Measurements from ENCODE around the gene DLAT.
"Not testable (repeated sequence)": the region's sequence is repeated elsewhere in the genome, so short reads cannot be mapped to it uniquely, and the experiment has no call there.

DLAT gene

DNA sequence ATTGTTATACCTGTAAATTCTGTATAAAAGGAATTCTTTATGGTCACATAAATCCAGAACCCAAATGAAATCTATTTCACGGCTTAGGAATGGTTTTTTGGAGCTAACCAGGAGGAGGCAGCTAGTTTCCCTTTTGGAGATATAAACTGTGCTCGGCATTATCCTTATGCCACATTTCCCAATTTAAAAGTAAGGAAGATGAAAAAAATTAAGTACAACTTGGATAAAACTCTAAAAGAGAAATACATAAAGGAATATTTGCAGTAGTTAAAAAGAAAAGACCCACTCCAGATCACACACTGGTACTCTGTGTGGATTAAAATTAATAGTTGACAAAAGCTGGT lies 17.7 kb downstream of the DLAT start:
- Histone ChIP-seq H3K4me1 (no peaks in the 10 kb centered on the region), H3K9ac (no peak overlapping the region), H3K36me3 (peaks cover 97% of the 10 kb centered on the region), H3K4me3 (no peak overlapping the region), H4K20me1 (no peaks in the 10 kb centered on the region; the same call in 1 of the 2 replicates), H3K27me3 (no peaks in the 10 kb centered on the region), H3K4me2 (no peak overlapping the region), H3K27ac (no peak overlapping the region), H3K9me3 (peaks cover 6% of the 10 kb centered on the region; the same call in 1 of the 2 replicates)
- no peak for TF ChIP-seq Cebpa-rat (IDR thresholded peaks at IDR 0.05)

DNA sequence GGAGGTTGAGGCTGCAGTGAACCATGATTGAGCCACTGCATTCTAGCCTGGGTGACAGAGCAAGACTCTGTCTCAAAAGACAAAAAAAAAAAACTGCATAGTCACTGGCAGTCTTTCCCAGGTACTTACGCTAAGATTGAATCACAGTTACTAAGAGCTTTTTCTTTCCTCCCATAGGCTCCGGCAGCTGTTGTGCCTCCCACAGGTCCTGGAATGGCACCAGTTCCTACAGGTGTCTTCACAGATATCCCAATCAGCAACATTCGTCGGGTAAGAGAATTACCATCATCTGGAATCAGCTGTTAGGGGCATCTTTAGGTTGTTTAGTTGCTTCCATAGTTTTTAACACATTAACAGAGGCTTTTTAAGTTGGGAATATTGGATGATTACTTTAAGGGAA lies 19.8 kb downstream of the DLAT start:
- Histone ChIP-seq H3K4me1 (no peaks in the 10 kb centered on the region), H3K27me3 (no peaks in the 10 kb centered on the region), H4K20me1 (no peaks in the 10 kb centered on the region; the same call in 1 of the 2 replicates), H3K36me3 (peaks cover 94% of the 10 kb centered on the region), H3K4me2 (no peak overlapping the region), H3K4me3 (no peak overlapping the region), H3K9ac (no peak overlapping the region), H3K27ac (no peak overlapping the region), H3K9me3 (peaks cover 6% of the 10 kb centered on the region; the same call in 1 of the 2 replicates)
- TF ChIP-seq Cebpa-rat (IDR thresholded peaks at IDR 0.05), result no peak

DNA sequence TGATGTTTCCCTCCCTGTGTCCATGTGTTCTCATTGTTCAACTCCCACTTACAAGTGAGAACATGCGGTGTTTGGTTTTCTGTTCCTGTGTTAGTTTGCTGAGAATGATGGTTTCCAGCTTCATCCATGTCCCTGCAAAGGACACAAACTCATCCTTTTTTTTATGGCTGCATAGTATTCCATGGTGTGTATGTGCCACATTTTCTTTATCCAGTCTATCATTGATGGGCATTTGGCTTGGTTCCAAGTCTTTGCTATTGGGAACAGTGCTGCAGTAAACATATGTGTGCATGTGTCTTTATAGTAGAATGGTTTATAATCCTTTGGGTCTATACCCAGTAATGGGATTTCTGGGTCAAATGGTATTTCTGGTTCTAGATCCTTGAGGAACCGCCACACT lies 21.4 kb downstream of the DLAT start:
- H3K27me3 ChIP-seq, H3K4me2 ChIP-seq, H3K9me3 ChIP-seq, H3K27ac ChIP-seq, H4K20me1 ChIP-seq, H3K4me1 ChIP-seq, H3K9ac ChIP-seq, H3K4me3 ChIP-seq: not testable (repeated sequence)
- H3K36me3 ChIP-seq, result peaks cover 94% of the 10 kb centered on the region

- H4K20me1 ChIP-seq, H3K4me2 ChIP-seq, H3K27ac ChIP-seq, H3K9me3 ChIP-seq, H3K27me3 ChIP-seq, H3K9ac ChIP-seq, H3K4me3 ChIP-seq, H3K4me1 ChIP-seq: not testable (repeated sequence)
- H3K36me3 ChIP-seq, result peaks cover 94% of the 10 kb centered on the region
Measured at GRCh38 chr11:112048256-112048655, 23.0 kb downstream of the DLAT start.

DNA sequence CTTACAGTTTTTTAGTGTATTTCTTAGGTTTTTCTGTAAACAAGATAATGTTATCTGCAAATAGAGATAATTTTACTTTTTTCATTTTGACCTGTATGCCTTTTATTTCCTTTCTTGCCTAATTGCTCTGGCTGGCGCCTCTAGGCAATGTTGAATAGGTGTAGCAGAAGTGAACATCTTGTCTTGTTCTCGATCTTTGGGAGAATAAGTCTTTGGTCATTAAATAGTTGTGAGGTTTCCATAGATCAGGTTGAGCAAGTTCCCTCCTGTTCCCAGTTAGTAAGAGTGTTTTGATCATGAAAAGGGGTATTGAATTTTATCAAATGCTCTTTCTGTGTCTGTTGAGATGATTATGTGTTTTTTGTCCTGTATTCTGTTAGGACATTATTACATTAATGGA lies 24.6 kb downstream of the DLAT start:
- H3K9me3 ChIP-seq, result peaks cover 6% of the 10 kb centered on the region; the same call in 1 of the 2 replicates
- H3K27me3 ChIP-seq, result no peaks in the 10 kb centered on the region
- H3K4me2 ChIP-seq, result no peak overlapping the region
- no peak for TF ChIP-seq Cebpa-rat (IDR thresholded peaks at IDR 0.05)
- H3K27ac ChIP-seq, result no peak overlapping the region
- no peak overlapping the region for H3K4me3 ChIP-seq
- H3K9ac ChIP-seq, result no peak overlapping the region
- H3K36me3 ChIP-seq, result peaks cover 94% of the 10 kb centered on the region
- no peaks in the 10 kb centered on the region; the same call in 1 of the 2 replicates for H3K4me1 ChIP-seq
- no peaks in the 10 kb centered on the region; the same call in 1 of the 2 replicates for H4K20me1 ChIP-seq

DNA sequence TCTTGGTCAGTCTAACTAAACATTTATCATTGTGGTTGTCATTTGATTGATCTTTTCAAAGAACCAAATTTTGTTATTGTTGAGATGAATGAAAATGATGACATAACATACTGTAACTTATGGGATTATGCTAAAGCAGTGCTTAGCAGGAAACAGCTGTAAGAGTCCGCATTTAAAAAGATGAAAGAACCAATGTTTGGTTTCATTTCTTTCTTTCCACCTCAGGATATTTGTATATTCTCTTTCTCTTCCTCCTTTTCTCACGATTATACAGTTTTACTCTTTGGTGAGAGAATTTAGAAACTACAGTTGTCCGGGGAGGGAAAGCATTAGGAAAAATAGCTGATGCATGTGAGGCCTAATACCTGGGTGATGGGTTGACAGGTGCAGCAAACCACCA lies 25.5 kb downstream of the DLAT start:
- H3K36me3 ChIP-seq, result peaks cover 94% of the 10 kb centered on the region
- TF ChIP-seq Cebpa-rat (IDR thresholded peaks at IDR 0.05), result no peak
- H3K27me3 ChIP-seq, result no peaks in the 10 kb centered on the region
- H3K4me3 ChIP-seq, result no peak overlapping the region
- H4K20me1 ChIP-seq, result no peaks in the 10 kb centered on the region; the same call in 1 of the 2 replicates
- peaks cover 6% of the 10 kb centered on the region; the same call in 1 of the 2 replicates for H3K9me3 ChIP-seq
- no peak overlapping the region for H3K27ac ChIP-seq
- no peak overlapping the region for H3K9ac ChIP-seq
- H3K4me1 ChIP-seq, result no peaks in the 10 kb centered on the region; the same call in 1 of the 2 replicates
- H3K4me2 ChIP-seq, result no peak overlapping the region

- Histone ChIP-seq H3K4me3 (no peak overlapping the region), H3K27me3 (no peaks in the 10 kb centered on the region), H3K9ac (no peak overlapping the region), H3K4me2 (no peak overlapping the region), H4K20me1 (no peaks in the 10 kb centered on the region; the same call in 1 of the 2 replicates), H3K9me3 (peaks cover 6% of the 10 kb centered on the region; the same call in 1 of the 2 replicates), H3K27ac (no peak overlapping the region), H3K36me3 (peaks cover 94% of the 10 kb centered on the region), H3K4me1 (no peaks in the 10 kb centered on the region; the same call in 1 of the 2 replicates)
- TF ChIP-seq Cebpa-rat (IDR thresholded peaks at IDR 0.05), result no peak
Measured at GRCh38 chr11:112051768-112052167, 26.6 kb downstream of the DLAT start.

DNA sequence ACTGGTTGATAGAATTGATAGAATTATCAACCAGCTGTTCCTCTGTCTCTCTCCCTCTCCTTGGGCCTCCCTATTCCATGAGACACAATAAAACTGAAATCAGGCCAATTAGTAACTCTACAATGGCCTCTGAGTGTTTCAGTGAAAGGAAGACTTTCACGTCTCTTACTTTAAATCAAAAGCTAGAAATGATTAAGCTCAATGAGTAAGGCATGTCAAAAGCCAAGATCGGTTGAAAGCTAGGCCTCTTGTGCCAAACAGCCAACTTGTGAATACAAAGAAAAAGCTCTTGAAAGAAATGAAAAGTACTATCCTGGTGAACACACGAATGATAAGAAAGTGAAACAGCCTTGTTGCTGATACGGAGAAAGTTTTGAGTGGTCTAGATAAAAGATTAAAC lies 32.0 kb downstream of the DLAT start:
- peaks cover 91% of the 10 kb centered on the region for H3K36me3 ChIP-seq
- H3K9ac ChIP-seq, result no peak overlapping the region
- no peak overlapping the region for H3K4me2 ChIP-seq
- H3K4me1 ChIP-seq, result no peaks in the 10 kb centered on the region
- no peak overlapping the region for H3K27ac ChIP-seq
- H3K27me3 ChIP-seq, result no peaks in the 10 kb centered on the region
- H3K9me3 ChIP-seq, result no peaks in the 10 kb centered on the region
- no peak for TF ChIP-seq Cebpa-rat (IDR thresholded peaks at IDR 0.05)
- H3K4me3 ChIP-seq, result no peak overlapping the region
- H4K20me1 ChIP-seq, result no peaks in the 10 kb centered on the region

DNA sequence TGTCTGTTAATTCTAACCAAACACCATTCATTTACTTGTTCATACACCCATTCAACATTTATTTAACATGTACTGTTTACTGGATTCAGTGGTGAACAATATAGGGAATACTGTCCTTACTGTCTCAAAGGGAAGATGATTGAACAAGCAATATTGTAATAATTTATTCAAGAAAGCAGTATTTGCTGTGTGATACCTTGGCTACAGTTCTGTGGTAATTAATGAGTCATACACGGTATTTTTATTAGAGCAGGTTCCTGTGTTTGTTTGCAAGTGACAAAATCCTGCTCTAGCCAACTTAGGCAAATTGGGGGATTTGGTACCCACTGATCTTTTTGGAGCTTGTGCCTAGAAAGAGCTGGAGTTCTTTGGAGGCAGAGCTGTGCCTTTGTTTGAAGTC lies 32.9 kb downstream of the DLAT start:
- Histone ChIP-seq H3K4me2 (no peak overlapping the region), H3K4me1 (no peaks in the 10 kb centered on the region), H3K9ac (no peak overlapping the region), H3K27ac (no peak overlapping the region), H3K27me3 (no peaks in the 10 kb centered on the region), H3K4me3 (no peak overlapping the region), H4K20me1 (no peaks in the 10 kb centered on the region), H3K36me3 (peaks cover 88% of the 10 kb centered on the region), H3K9me3 (no peaks in the 10 kb centered on the region)
- TF ChIP-seq Cebpa-rat (IDR thresholded peaks at IDR 0.05), result no peak

DNA sequence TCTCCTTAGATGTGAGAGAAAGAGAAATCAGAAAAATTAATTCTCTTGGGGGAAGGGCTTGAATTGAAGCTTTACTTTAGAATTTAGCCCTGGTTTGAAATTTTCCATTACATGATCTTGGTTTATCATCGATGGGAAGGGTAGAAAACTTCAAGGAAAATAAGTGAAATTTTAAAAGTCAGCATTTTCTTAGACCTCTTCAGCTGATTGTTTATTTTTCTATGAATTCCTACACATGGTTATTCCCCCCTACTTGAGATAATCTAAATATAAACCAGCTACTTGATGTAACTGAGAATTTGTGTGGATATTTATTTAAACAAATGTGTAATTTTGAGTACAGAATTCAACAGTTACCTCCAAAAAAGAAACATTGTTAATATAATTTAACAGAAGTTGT lies 37.7 kb downstream of the DLAT start:
- Histone ChIP-seq H3K9ac (no peak overlapping the region), H4K20me1 (no peaks in the 10 kb centered on the region), H3K4me2 (no peak overlapping the region), H3K4me3 (no peak overlapping the region), H3K9me3 (no peaks in the 10 kb centered on the region), H3K36me3 (peaks cover 51% of the 10 kb centered on the region), H3K4me1 (no peaks in the 10 kb centered on the region), H3K27ac (no peak overlapping the region), H3K27me3 (no peaks in the 10 kb centered on the region)
- no peak for TF ChIP-seq Cebpa-rat (IDR thresholded peaks at IDR 0.05)
